Colonic mucosa (tissue), 4 donors: ENCODE measurements around the gene CSMD2. TPM values are rescaled to one million over a fixed set of nuclear protein-coding genes. Genes with fewer than 3 reads are reported as not detected.

Experiments
- DNase-seq: peaks from one replicate; pipeline ENCODE4 v3.0.0-alpha.2; 2020
- H3K27ac ChIP-seq: fragments of 200-600 bp; one replicate; pipeline ENCODE4 v1.8.0; 2021
- H3K27me3 ChIP-seq: fragments of 200-600 bp; one replicate; pipeline ENCODE4 v1.8.0; 2021
- H3K36me3 ChIP-seq: fragments of 200-600 bp; one replicate; pipeline ENCODE4 v1.8.0; 2021
- H3K4me1 ChIP-seq: fragments of 200-600 bp; one replicate; pipeline ENCODE4 v1.8.0; 2021; ENCODE audit warnings: mild to moderate bottlenecking
- H3K4me3 ChIP-seq: fragments of 200-600 bp; one replicate; pipeline ENCODE4 v1.8.0; 2021
- H3K9ac ChIP-seq, 2 donors: one replicate each; pipeline ENCODE4 v1.7.0; 2013; ENCODE audit warnings: control low read depth in 2 of 2, low read depth in 2 of 2, low read length in 2 of 2
- H3K9me3 ChIP-seq: fragments of 200-600 bp; one replicate; pipeline ENCODE4 v1.8.0; 2021
- intact Hi-C: fragments of 100-400 bp; cut with DNase I; formaldehyde crosslinking; loops from one replicate; pipeline ENCODE4 v1.14.1; 2022
- total RNA-seq, 2 donors: library from RNA; stranded (reverse); fragmentation: NEBNext Ultra II Directional in 1 of 2; extraction: Animal tissue kit (Norgen Biotek cat#: 25700) in 1 of 2; gene quantifications; one replicate each; pipeline ENCODE4 v1.2.1, GENCODE V29; 2021
- TF ChIP-seq, protein P1 (sequence below): fragments of 200-600 bp; IDR thresholded peaks from one replicate; pipeline ENCODE4 v1.8.0; 2022; ENCODE audit warnings: antibody characterized with exemption, mild to moderate bottlenecking
- donor health status: healthy.
- donor health status: DM: no; HTN: no; CAD: no.
- donor health status: DM: no; HTN: no; CAD: no.

The CSMD2 gene
- total RNA-seq, 2 donors from 2014 or later, result 0.05 to 0.10 TPM

DNA sequence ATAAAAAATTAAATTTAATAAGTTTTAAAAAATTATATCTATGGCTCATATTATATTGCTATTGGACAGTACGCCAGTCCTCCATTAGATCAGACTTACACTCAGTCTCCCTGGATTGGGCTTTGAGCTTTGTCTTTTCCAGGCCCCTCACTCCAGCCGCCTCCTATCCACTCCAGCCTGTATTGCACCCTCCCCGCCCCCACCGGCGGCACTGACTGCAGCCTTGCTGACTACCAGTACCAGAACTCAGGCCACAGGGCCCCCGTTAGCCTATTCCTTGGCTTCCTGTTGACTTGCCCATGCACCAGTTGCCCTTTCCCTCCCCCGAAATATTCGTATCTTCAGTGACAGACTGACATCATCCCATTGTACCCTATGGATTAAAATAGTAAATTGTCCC, 127.9 kb downstream of the CSMD2 start:
- no peak overlapping the region for H3K27ac ChIP-seq
- no peaks in the 10 kb centered on the region for H3K36me3 ChIP-seq
- DNase-seq, result no peak
- H3K9me3 ChIP-seq, result no peaks in the 10 kb centered on the region
- no peak overlapping the region for H3K9ac ChIP-seq
- no peaks in the 10 kb centered on the region for H3K4me1 ChIP-seq
- H3K27me3 ChIP-seq, result no peaks in the 10 kb centered on the region
- TF ChIP-seq, protein P1, sequence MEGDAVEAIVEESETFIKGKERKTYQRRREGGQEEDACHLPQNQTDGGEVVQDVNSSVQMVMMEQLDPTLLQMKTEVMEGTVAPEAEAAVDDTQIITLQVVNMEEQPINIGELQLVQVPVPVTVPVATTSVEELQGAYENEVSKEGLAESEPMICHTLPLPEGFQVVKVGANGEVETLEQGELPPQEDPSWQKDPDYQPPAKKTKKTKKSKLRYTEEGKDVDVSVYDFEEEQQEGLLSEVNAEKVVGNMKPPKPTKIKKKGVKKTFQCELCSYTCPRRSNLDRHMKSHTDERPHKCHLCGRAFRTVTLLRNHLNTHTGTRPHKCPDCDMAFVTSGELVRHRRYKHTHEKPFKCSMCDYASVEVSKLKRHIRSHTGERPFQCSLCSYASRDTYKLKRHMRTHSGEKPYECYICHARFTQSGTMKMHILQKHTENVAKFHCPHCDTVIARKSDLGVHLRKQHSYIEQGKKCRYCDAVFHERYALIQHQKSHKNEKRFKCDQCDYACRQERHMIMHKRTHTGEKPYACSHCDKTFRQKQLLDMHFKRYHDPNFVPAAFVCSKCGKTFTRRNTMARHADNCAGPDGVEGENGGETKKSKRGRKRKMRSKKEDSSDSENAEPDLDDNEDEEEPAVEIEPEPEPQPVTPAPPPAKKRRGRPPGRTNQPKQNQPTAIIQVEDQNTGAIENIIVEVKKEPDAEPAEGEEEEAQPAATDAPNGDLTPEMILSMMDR, result no peak
- no peak overlapping the region for H3K4me3 ChIP-seq
- intact Hi-C loops, result no loop called here

DNA sequence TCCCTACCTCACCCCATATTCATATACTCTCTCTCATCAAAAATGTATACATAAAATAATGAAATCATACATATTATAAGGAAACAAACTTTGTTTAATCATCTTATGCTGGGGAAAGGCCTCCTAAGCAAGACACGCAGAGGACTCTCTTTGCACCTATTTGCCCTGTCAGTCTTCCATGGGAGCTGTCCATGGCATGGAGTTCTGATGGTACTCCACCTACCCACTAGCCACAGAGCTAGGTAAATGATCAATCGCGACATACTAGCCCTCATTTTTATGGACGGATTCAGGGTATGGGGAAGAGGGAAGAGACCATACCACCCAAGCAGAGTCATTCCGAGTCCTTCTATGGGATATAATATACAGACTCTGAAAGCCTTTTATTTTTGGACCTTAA, 131.0 kb downstream of the CSMD2 start:
- no peaks in the 10 kb centered on the region for H3K36me3 ChIP-seq
- H3K27ac ChIP-seq, result no peak overlapping the region
- no peaks in the 10 kb centered on the region for H3K4me1 ChIP-seq
- H3K27me3 ChIP-seq, result no peaks in the 10 kb centered on the region
- intact Hi-C loops, result no loop called here
- H3K4me3 ChIP-seq, result no peak overlapping the region
- H3K9ac ChIP-seq, result no peak overlapping the region
- TF ChIP-seq, protein P1, result no peak
- no peak for DNase-seq
- no peaks in the 10 kb centered on the region for H3K9me3 ChIP-seq

DNA sequence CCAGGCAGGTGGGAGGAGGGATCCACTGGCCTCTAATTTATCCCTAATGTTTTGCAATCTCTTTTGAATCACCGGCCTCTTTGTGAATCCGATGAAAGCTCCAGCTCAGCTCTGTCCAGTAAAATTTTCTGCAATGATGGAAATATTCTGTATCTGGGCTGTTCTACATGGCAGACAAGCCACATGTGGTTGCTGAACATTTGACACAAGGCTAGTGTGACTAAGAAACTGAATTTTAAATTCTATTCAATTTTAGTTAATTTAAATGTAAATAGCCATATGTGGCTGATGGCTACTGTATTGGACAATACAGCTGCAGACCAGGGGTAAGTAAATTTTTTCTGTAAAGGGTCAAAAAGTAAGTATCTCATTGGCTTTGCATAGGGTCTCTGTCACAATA, 135.1 kb downstream of the CSMD2 start:
- no peak for DNase-seq
- H3K4me3 ChIP-seq, result no peak overlapping the region
- no peaks in the 10 kb centered on the region for H3K27me3 ChIP-seq
- H3K27ac ChIP-seq, result no peak overlapping the region
- H3K9me3 ChIP-seq, result no peaks in the 10 kb centered on the region
- no peaks in the 10 kb centered on the region for H3K36me3 ChIP-seq
- no peak overlapping the region for H3K9ac ChIP-seq
- TF ChIP-seq, protein P1, result no peak
- intact Hi-C loops, result no loop called here
- no peaks in the 10 kb centered on the region for H3K4me1 ChIP-seq

DNA sequence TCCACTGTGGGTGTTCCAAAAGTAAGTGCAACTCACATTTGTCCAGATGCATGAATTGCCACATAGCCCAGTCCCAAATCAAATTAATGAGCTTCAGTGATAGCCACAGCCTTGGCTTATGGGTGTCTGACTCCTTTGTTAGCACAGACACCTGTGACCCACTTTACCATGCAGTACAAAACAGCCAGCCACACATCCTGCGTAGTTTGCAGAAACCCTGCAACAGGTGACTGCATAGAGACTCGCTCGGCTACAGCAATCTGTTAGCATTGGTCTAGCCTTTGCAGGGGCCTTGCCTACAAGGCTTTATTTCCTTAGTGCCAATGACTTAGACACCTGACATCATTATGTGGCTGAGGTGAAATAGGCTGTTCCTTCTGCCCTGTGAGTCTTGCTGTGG, 135.5 kb downstream of the CSMD2 start:
- intact Hi-C loops, result no loop called here
- Histone ChIP-seq H3K27ac (no peak overlapping the region), H3K9ac (no peak overlapping the region), H3K27me3 (no peaks in the 10 kb centered on the region), H3K4me1 (no peaks in the 10 kb centered on the region), H3K36me3 (no peaks in the 10 kb centered on the region), H3K9me3 (no peaks in the 10 kb centered on the region), H3K4me3 (no peak overlapping the region)
- no peak for DNase-seq
- TF ChIP-seq, protein P1, result no peak

DNA sequence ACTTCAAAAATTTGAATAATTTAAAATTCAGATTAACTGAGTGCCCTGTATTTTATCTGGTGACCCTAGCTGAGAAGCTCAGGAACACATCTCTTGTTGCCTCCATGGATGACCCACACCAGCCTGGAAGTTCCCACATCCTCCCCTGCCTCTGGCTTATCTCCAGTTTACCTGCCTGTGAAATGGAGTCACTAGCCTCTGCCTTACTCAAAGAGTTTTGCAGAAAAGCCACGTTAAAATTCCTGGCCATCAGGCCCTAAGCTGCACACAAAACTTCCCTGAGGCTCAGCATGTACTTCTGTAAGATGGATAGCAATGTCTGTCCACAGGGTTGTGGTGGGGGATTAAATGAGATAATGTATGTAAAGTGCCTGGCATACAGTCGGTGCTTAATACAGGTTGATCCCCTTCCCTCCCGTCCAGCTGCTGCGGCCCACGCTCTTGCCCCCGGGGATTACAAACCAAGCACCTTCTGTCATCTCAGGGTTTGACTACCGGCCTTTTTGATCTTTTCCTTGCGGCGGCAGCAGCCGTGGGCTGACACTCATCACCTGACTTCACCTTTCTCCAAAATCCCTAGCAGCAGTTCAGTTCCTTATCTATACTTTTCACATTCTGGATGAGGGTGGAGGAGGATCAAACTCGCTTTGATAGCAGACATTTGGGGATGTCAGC, 136.5 kb downstream of the CSMD2 start:
- no peaks in the 10 kb centered on the region for H3K4me1 ChIP-seq
- H3K36me3 ChIP-seq, result no peaks in the 10 kb centered on the region
- H3K4me3 ChIP-seq, result no peak overlapping the region
- no peaks in the 10 kb centered on the region for H3K9me3 ChIP-seq
- no peaks in the 10 kb centered on the region for H3K27me3 ChIP-seq
- no peak overlapping the region for H3K27ac ChIP-seq
- H3K9ac ChIP-seq, result no peak overlapping the region
- TF ChIP-seq, protein P1, result no peak
- intact Hi-C loops, result no loop called here
- no peak for DNase-seq
